GM12878 (cell line): Measurements from ENCODE around the gene TNRC18. TPM values are rescaled to one million over a fixed set of nuclear protein-coding genes. Genes with fewer than 3 reads are reported as not detected.

ENCODE experiments used
- ATAC-seq: fragments of 200-7000 bp; cut with Tn5 transposase; 3 replicates; pipeline ENCODE4 v1.9.1; 2020; ENCODE audit warnings: mild to moderate bottlenecking, moderate library complexity
- BruUV-seq: library from RNA; stranded (reverse); fragments of 400-500 nt; replicated peaks from 2 replicates; lab custom pipeline; 2021; lab: Mats Ljungman, UMichigan
- CTCF ChIA-PET: fragments of 300-600 bp; sonication (Branson Sonifier 250); formaldehyde crosslinking; extraction: SDS; loops from one replicate; lab custom pipeline; 2021; ENCODE audit warnings: inconsistent platforms; lab: Yijun Ruan, JAX
- POLR2A ChIA-PET: fragments of 350-600 bp; formaldehyde crosslinking; extraction: SDS; loops from one replicate; lab custom pipeline; 2021; ENCODE audit warnings: inconsistent platforms; lab: Charles Lee
- RAD21 ChIA-PET: fragments of 300-600 bp; sonication (Branson Sonifier 250); formaldehyde crosslinking; loops from one replicate; lab custom pipeline; 2023; ENCODE audit warnings: antibody characterized with exemption; ENCODE audit not compliant: unreplicated experiment; lab: Charles Lee
- SMC1A ChIA-PET: fragments of 300-600 bp; sonication (Branson Sonifier 250); formaldehyde crosslinking; loops from one replicate; lab custom pipeline; 2023; ENCODE audit not compliant: unreplicated experiment, uncharacterized antibody; lab: Charles Lee
- DNase-seq: peaks from one replicate; pipeline ENCODE4 v3.0.0-alpha.2; 2011; ENCODE audit warnings: low read depth, low spot score
- FAIRE-seq: peaks from 3 replicates; lab custom pipeline; 2011; peaks lifted over from hg19 to GRCh38; lab: Jason Lieb, UNC
- H2AFZ ChIP-seq: 2 replicates; pipeline ENCODE4 v1.6.0; 2011; ENCODE audit warnings: low read depth, low read length, control low read depth; ENCODE audit not compliant: control insufficient read depth
- H3K27ac ChIP-seq: 2 replicates; pipeline ENCODE4 v1.5.1; 2011; ENCODE audit warnings: control low read depth; ENCODE audit not compliant: control insufficient read depth, insufficient read depth
- H3K27me3 ChIP-seq, 2 experiments: replicated peaks in 1 of 2; 2 replicates each; pipeline versions ENCODE4 v1.6.0 to v1.6.1; 2011; ENCODE audit warnings: low read length in 1 of 2; ENCODE audit not compliant: control insufficient read depth in 2 of 2, insufficient read depth in 2 of 2
- H3K36me3 ChIP-seq, 2 experiments: 2 replicates each; pipeline ENCODE4 v1.5.1; 2011; ENCODE audit warnings: low read length in 1 of 2; ENCODE audit not compliant: control insufficient read depth in 2 of 2, insufficient read depth in 2 of 2
- H3K4me1 ChIP-seq: 2 replicates; pipeline ENCODE4 v1.6.1; 2011; ENCODE audit warnings: mild to moderate bottlenecking, low read length, moderate library complexity, mixed read lengths; ENCODE audit not compliant: control insufficient read depth, insufficient read depth
- H3K4me2 ChIP-seq: 2 replicates; pipeline ENCODE4 v1.6.0; 2011; ENCODE audit warnings: control low read depth; ENCODE audit not compliant: control insufficient read depth, insufficient read depth
- H3K4me3 ChIP-seq: fragments of 200-600 bp; sonication (generic); 2 replicates; pipeline ENCODE4 v1.5.1; 2016
- H3K79me2 ChIP-seq: 2 replicates; pipeline ENCODE4 v1.6.0; 2011; ENCODE audit warnings: low read length; ENCODE audit not compliant: control insufficient read depth, insufficient read depth
- H3K9ac ChIP-seq: 2 replicates; pipeline ENCODE4 v1.8.0; 2011; ENCODE audit warnings: low read length, control low read depth, mixed read lengths; ENCODE audit not compliant: control insufficient read depth, insufficient read depth
- H3K9me3 ChIP-seq: replicated peaks from 3 replicates; pipeline ENCODE4 v1.5.1; 2011; ENCODE audit warnings: mild to moderate bottlenecking, low read length; ENCODE audit not compliant: control insufficient read depth, insufficient read depth
- H4K20me1 ChIP-seq: 2 replicates; pipeline ENCODE4 v1.6.0; 2011; ENCODE audit not compliant: control insufficient read depth, insufficient read depth
- BRCA1 ChIP-seq: IDR thresholded peaks from 2 replicates; pipeline ENCODE4 v1.6.1; 2011; ENCODE audit warnings: low read depth, low read length, improper control_type of control experiment
- CEBPB ChIP-seq, 2 experiments: fragments of 150-350 bp in 1 of 2; IDR thresholded peaks; 2 replicates each; pipeline ENCODE4 v1.6.1; 2012 to 2014; ENCODE audit warnings: low read depth in 2 of 2, low read length in 2 of 2, borderline replicate concordance in 1 of 2, inconsistent platforms in 1 of 2
- EED ChIP-seq: sonication (generic); IDR thresholded peaks from 2 replicates; pipeline ENCODE4 v1.6.1; 2016; ENCODE audit warnings: antibody characterized with exemption, low read depth
- MTA3 ChIP-seq: IDR thresholded peaks from 2 replicates; pipeline ENCODE4 v1.6.1; 2012; ENCODE audit warnings: low read length, inconsistent platforms, borderline replicate concordance
- MXI1 ChIP-seq: fragments of 150-350 bp; IDR thresholded peaks from 2 replicates; pipeline ENCODE4 v1.6.1; 2011; ENCODE audit warnings: low read depth, mild to moderate bottlenecking, inconsistent platforms, low read length, improper control_type of control experiment
- NFYA ChIP-seq: IDR thresholded peaks from 2 replicates; pipeline ENCODE4 v1.6.1; 2011; ENCODE audit warnings: low read depth, mild to moderate bottlenecking, low read length, improper control_type of control experiment, borderline replicate concordance
- POU2F2 ChIP-seq: IDR thresholded peaks from 3 replicates; pipeline ENCODE4 v1.6.1; 2011; ENCODE audit warnings: low read depth, mild to moderate bottlenecking, low read length, borderline replicate concordance
- RAD21 ChIP-seq: IDR thresholded peaks from 2 replicates; pipeline ENCODE4 v1.6.1; 2011; ENCODE audit warnings: mild to moderate bottlenecking, low read depth, low read length, moderate library complexity; ENCODE audit not compliant: insufficient read depth
- RELB ChIP-seq: fragments of 450-650 bp; IDR thresholded peaks from 2 replicates; pipeline ENCODE4 v1.6.1; 2017; ENCODE audit warnings: low read depth, mild to moderate bottlenecking, moderate library complexity
- RUNX3 ChIP-seq: IDR thresholded peaks from 2 replicates; pipeline ENCODE4 v1.6.1; 2012; ENCODE audit warnings: low read length, inconsistent platforms
- SIX5 ChIP-seq: IDR thresholded peaks from 2 replicates; pipeline ENCODE4 v1.6.1; 2011; ENCODE audit warnings: mild to moderate bottlenecking, low read depth, low read length, moderate library complexity; ENCODE audit not compliant: severe bottlenecking
- SREBF1 ChIP-seq: IDR thresholded peaks from 2 replicates; pipeline ENCODE4 v1.6.1; 2012; ENCODE audit warnings: mild to moderate bottlenecking, low read length
- TAF1 ChIP-seq: IDR thresholded peaks from 2 replicates; pipeline ENCODE4 v1.6.1; 2011; ENCODE audit warnings: mild to moderate bottlenecking, low read depth, low read length, borderline replicate concordance
- USF2 ChIP-seq: IDR thresholded peaks from 2 replicates; pipeline ENCODE4 v1.6.1; 2011; ENCODE audit warnings: low read depth, low read length, improper control_type of control experiment, borderline replicate concordance
- WGBS: methylation state at CpG from one replicate; pipeline ENCODE4 v1.1.6; 2016; ENCODE audit warnings: low lambda C conversion rate; ENCODE audit not compliant: insufficient replicate concordance, insufficient coverage; ENCODE audit errors: missing lambda C conversion rate; 5-methylcytosine and 5-hydroxymethylcytosine counted together
- in situ Hi-C: fragments of 300-500 bp; cut with MboI; formaldehyde crosslinking; loops from 9 replicates; pipeline ENCODE4 v1.14.3; 2018; ENCODE audit warnings: mixed read lengths
- intact Hi-C: fragments of 100-400 bp; cut with micrococcal nuclease; formaldehyde crosslinking; loops from one replicate; pipeline ENCODE4 v1.14.2; 2022; ENCODE audit not compliant: unreplicated experiment
- polyA plus RNA-seq, 11 experiments: library from polyadenylated mRNA; depleted of rRNA in 4 of 11; unstranded in 6 of 11; stranded (reverse) in 5 of 11; fragments of >200 nt; fragmentation: Nextera tagmentation in 4 of 11; fragmentation: Illumina TruSeq in 1 of 11; extraction: Ambion mirVana in 4 of 11; extraction: Trizol in 1 of 11; gene quantifications; 1 replicate in 1 of 11; 2 replicates in 10 of 11; pipeline versions ENCODE4 v1.2.1 to v1.2.3, GENCODE V29; 2011 to 2016; ENCODE audit warnings: inconsistent platforms in 2 of 11, missing spikeins in 2 of 11, low read depth in 1 of 11
- total RNA-seq, 4 experiments: library from RNA; depleted of rRNA in 3 of 4; stranded (reverse); fragments of >200 nt in 3 of 4; fragmentation: Illumina TruSeq in 1 of 4; extraction: Trizol in 1 of 4; gene quantifications; 2 replicates each; pipeline versions ENCODE4 v1.2.1 to v1.2.3, GENCODE V29; 2013 to 2021
- TF ChIP-seq, protein P1 (sequence below): IDR thresholded peaks from 2 replicates; pipeline ENCODE4 v1.6.1; 2011; ENCODE audit warnings: mild to moderate bottlenecking, low read depth, low read length, moderate library complexity; ENCODE audit not compliant: insufficient replicate concordance
- TF ChIP-seq, protein P2 (sequence below): IDR thresholded peaks from 2 replicates; pipeline ENCODE4 v1.6.1; 2012; ENCODE audit warnings: low read depth, low read length, improper control_type of control experiment

Gene TNRC18
- total and polyA plus RNA-seq, 10 of the 15 experiments (the other 5 are each of a cell fraction or from before 2014, with no cell fraction given): 0.02 to 31.7 (median 5.4) TPM

- Histone ChIP-seq H3K36me3 (no peaks in the 10 kb centered on the region), H3K4me1 (no peaks in the 10 kb centered on the region; the same call in 1 of the 2 replicates), H3K9ac (no peak overlapping the region), H3K4me2 (no peak overlapping the region), H3K4me3 (no peak overlapping the region), H3K27ac (no peak overlapping the region), H2AFZ (no peak overlapping the region), H4K20me1 (no peaks in the 10 kb centered on the region), H3K9me3 (no peaks in the 10 kb centered on the region), H3K79me2 (no peaks in the 10 kb centered on the region), H3K27me3 (no peaks in the 10 kb centered on the region)
- CTCF ChIA-PET: interaction anchor here (5.8 kb wide), 1 partner anchor 88 kb away, joined by 60 read pairs; no protein-coding TSS in a partner anchor
- in situ Hi-C loops (no loop called here), intact Hi-C loops (no loop called here)
- SMC1A ChIA-PET: no interaction called here
- ATAC-seq: no peak
- no TSS peak for BruUV-seq
- TF ChIP-seq POU2F2: no peak
- no peak for TF ChIP-seq TAF1
- TF ChIP-seq USF2: no peak
- no peak for TF ChIP-seq RUNX3
- no peak for TF ChIP-seq RELB
- TF ChIP-seq EED: no peak
- TF ChIP-seq MXI1: no peak
- TF ChIP-seq SREBF1: no peak
- TF ChIP-seq SIX5: no peak
- no peak for TF ChIP-seq RAD21
- TF ChIP-seq NFYA: no peak
- no peak for TF ChIP-seq BRCA1
- TF ChIP-seq CEBPB (IDR thresholded peaks at IDR 0.05; ENCODE audit: borderline replicate concordance in 1 of 2, low read depth in 2 of 2, low read length in 2 of 2): no peak
- TF ChIP-seq, protein P1, sequence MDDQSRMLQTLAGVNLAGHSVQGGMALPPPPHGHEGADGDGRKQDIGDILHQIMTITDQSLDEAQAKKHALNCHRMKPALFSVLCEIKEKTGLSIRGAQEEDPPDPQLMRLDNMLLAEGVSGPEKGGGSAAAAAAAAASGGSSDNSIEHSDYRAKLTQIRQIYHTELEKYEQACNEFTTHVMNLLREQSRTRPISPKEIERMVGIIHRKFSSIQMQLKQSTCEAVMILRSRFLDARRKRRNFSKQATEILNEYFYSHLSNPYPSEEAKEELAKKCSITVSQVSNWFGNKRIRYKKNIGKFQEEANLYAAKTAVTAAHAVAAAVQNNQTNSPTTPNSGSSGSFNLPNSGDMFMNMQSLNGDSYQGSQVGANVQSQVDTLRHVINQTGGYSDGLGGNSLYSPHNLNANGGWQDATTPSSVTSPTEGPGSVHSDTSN: no peak
- no peak for TF ChIP-seq MTA3
- TF ChIP-seq, protein P2, sequence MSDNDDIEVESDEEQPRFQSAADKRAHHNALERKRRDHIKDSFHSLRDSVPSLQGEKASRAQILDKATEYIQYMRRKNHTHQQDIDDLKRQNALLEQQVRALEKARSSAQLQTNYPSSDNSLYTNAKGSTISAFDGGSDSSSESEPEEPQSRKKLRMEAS: no peak
- 88% methylated on average over 12 of the region's 12 CpGs for WGBS
- RAD21 ChIA-PET: interaction anchor here (2.0 to 4.4 kb wide), 2 partner anchors 212 to 217 kb away, joined by 6 to 45 read pairs; no protein-coding TSS in a partner anchor
- DNase-seq: no peak
- no peak for FAIRE-seq
- POLR2A ChIA-PET: interaction anchor here (1.5 kb wide), 1 partner anchor 56 kb away, joined by 5 read pairs; no protein-coding TSS in a partner anchor
These were observed 28.9 kb upstream of the TNRC18 start for GRCh38 chr7:5452470-5452899.
